ENCODE data around the gene MTHFD1L.

- TF ChIP-seq YY1 (IDR thresholded peaks at IDR 0.05; ENCODE audit: insufficient read depth, insufficient read length) (no peak), SUZ12 (IDR thresholded peaks at IDR 0.05; ENCODE audit: extremely low read depth, insufficient read depth, insufficient read length) (no peak)
These were observed 30.6 kb downstream of the MTHFD1L start for GRCh38 chr6:150895928-150896632.

Data from NT2/D1 (cell line).